CD4-positive, CD25-positive, alpha-beta regulatory T cell (primary cell): ENCODE results near the gene PDE3B. TPM values are rescaled to one million over a fixed set of nuclear protein-coding genes. Genes with fewer than 3 reads are reported as not detected.
A peak's percentile ranks its signal among the peaks of the same experiment; 100 is the strongest.
"Not testable (repeated sequence)": the region's sequence is repeated elsewhere in the genome, so short reads cannot be mapped to it uniquely, and the experiment has no call there.

Experiments
- ATAC-seq, 2 donors: fragments of 150-1000 bp; cut with Tn5 transposase; one replicate each; pipeline ENCODE4 v1.10.0; 2021; ENCODE audit warnings: low read depth in 2 of 2, moderate number of reproducible peaks in 2 of 2, moderate library complexity in 1 of 2
- DNase-seq, 3 donors: peaks; one replicate each; pipeline versions ENCODE4 v3.0.0 to v3.0.0-alpha.2; 2012 to 2022; ENCODE audit warnings: mixed read lengths in 1 of 3
- H3K27ac ChIP-seq: one replicate; pipeline ENCODE4 v1.7.0; 2013; ENCODE audit warnings: mild to moderate bottlenecking, low read length; ENCODE audit not compliant: insufficient read depth, poor library complexity, severe bottlenecking
- H3K27me3 ChIP-seq: one replicate; pipeline ENCODE4 v1.7.0; 2013; ENCODE audit warnings: low read length; ENCODE audit not compliant: control insufficient read depth, insufficient read depth
- H3K36me3 ChIP-seq: one replicate; pipeline ENCODE4 v1.7.0; 2013; ENCODE audit warnings: mild to moderate bottlenecking, low read length, moderate library complexity; ENCODE audit not compliant: control insufficient read depth, insufficient read depth
- H3K4me1 ChIP-seq: 2 replicates; pipeline ENCODE4 v1.7.0; 2013; ENCODE audit warnings: mild to moderate bottlenecking, low read length; ENCODE audit not compliant: insufficient read depth, control insufficient read depth, poor library complexity, severe bottlenecking
- H3K4me3 ChIP-seq: one replicate; pipeline ENCODE4 v1.7.0; 2013; ENCODE audit warnings: low read depth, mild to moderate bottlenecking, low read length, moderate library complexity
- H3K9me3 ChIP-seq, 2 experiments: 1 replicate in 1 of 2; 2 replicates in 1 of 2; pipeline ENCODE4 v1.7.0; 2013; ENCODE audit warnings: low read length in 2 of 2, mild to moderate bottlenecking in 1 of 2, moderate library complexity in 1 of 2; ENCODE audit not compliant: control insufficient read depth in 2 of 2
- H3K27ac Mint-ChIP-seq, 3 donors: one replicate each; pipeline ENCODE4 v1.8.0; 2020 to 2022; ENCODE audit warnings: mild to moderate bottlenecking in 3 of 3, mixed read lengths in 3 of 3, moderate library complexity in 2 of 3
- H3K27me3 Mint-ChIP-seq: one replicate; pipeline ENCODE4 v1.8.0; 2022; ENCODE audit warnings: mild to moderate bottlenecking, mixed read lengths
- H3K36me3 Mint-ChIP-seq: one replicate; pipeline ENCODE4 v1.8.0; 2020; ENCODE audit warnings: mixed read lengths
- H3K4me1 Mint-ChIP-seq, 4 donors: one replicate each; pipeline ENCODE4 v1.8.0; 2020 to 2022; ENCODE audit warnings: mixed read lengths in 4 of 4, mild to moderate bottlenecking in 1 of 4
- H3K4me3 Mint-ChIP-seq, 4 donors: one replicate each; pipeline ENCODE4 v1.8.0; 2020 to 2022; ENCODE audit warnings: mild to moderate bottlenecking in 4 of 4, mixed read lengths in 4 of 4, moderate library complexity in 3 of 4
- H3K9me3 Mint-ChIP-seq, 7 donors: one replicate each; pipeline ENCODE4 v1.8.0; 2020 to 2022; ENCODE audit warnings: mixed read lengths in 7 of 7, mild to moderate bottlenecking in 3 of 7, moderate library complexity in 2 of 7
- polyA plus RNA-seq, 4 donors: library from polyadenylated mRNA; unstranded; fragments of 300-500 nt; fragmentation: Illumina TruSeq; gene quantifications; one replicate each; pipeline ENCODE4 v1.2.3, GENCODE V29; 2021
- total RNA-seq: library from RNA; stranded (reverse); gene quantifications from one replicate; pipeline ENCODE4 v1.2.3, GENCODE V29; 2022

PDE3B gene
- total and polyA plus RNA-seq, 5 donors from 2014 or later, result 32.8 to 99.5 (median 61.7) TPM

DNA sequence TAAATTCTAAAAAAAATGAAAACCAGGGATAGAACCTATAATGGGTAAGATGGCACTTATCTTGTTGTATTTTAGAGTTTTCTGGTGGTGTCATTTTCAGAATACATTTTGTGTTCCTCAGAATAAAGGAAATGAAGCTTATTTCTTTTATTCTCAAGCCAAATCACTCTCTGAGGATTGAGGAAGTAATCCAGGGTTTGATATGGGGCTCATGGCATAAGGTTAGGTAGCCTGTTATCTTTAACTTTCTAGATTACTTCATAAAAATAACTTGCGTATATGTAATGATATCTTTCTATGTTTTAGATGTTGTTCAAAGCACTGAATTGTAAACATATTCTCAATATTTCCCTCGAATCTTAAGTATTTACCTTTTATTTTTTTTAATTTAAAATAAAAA lies 33.5 kb downstream of the PDE3B start:
- Mint-ChIP-seq H3K4me1 (peaks cover 41 to 85% (median 45%) of the 10 kb centered on the region in 4 donors), H3K36me3 (peaks cover 50% of the 10 kb centered on the region), H3K27me3 (no peaks in the 10 kb centered on the region), H3K27ac (no peak overlapping the region), H3K4me3 (no peak overlapping the region), H3K9me3 (peaks cover 0 to 11% (median 0%) of the 10 kb centered on the region in 7 donors)
- Histone ChIP-seq H3K4me1 (peaks cover 6% of the 10 kb centered on the region), H3K27me3 (no peaks in the 10 kb centered on the region), H3K9me3 (no peaks in the 10 kb centered on the region), H3K36me3 (peaks cover 29% of the 10 kb centered on the region), H3K27ac (no peak overlapping the region), H3K4me3 (no peak overlapping the region)
- DNase-seq (no peak), ATAC-seq (no peak)

DNA sequence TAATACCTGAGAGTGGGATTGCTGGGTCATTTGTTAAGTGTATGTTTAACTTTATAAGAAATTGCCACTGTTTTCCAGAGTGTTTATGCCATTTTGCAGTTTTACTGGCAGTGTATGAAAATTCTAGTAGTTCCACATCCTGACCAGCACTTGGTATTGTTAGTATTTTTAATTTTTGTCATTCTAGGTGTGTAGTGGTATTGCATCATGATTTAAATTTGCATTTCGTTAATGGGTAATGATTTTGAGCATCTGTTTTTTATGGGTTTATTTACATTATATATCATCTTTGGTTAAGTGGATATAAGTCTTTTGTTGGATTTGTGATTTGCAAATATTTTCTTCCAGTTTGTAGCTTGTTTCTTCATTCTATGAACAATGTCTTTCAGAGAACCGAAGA lies 34.7 kb downstream of the PDE3B start:
- H3K27me3 ChIP-seq, result no peaks in the 10 kb centered on the region
- Mint-ChIP-seq H3K36me3 (peaks cover 40% of the 10 kb centered on the region), H3K27me3 (no peaks in the 10 kb centered on the region), H3K9me3 (peaks cover 0 to 11% (median 0%) of the 10 kb centered on the region in 7 donors), H3K4me1 (peaks cover 40 to 84% (median 42%) of the 10 kb centered on the region in 4 donors), H3K4me3 (no peak overlapping the region), H3K27ac (peak overlapping the region; percentile 4 to 14 (median 13))
- peaks cover 6% of the 10 kb centered on the region for H3K4me1 ChIP-seq
- DNase-seq (no peak), ATAC-seq (no peak)
- no peaks in the 10 kb centered on the region for H3K9me3 ChIP-seq
- no peak overlapping the region for H3K27ac ChIP-seq
- peaks cover 28% of the 10 kb centered on the region for H3K36me3 ChIP-seq
- H3K4me3 ChIP-seq, result no peak overlapping the region

- H3K27ac Mint-ChIP-seq, result peak overlapping the region in 1 of 3 donors; percentile 34
- ATAC-seq (no peak), DNase-seq (no peak)
- peak overlapping the region in 2 of 4 donors; percentile 8 to 61 for H3K4me3 Mint-ChIP-seq
- peaks cover 40 to 85% (median 44%) of the 10 kb centered on the region in 4 donors for H3K4me1 Mint-ChIP-seq
- Histone ChIP-seq H3K27me3 (no peaks in the 10 kb centered on the region), H3K4me1 (peaks cover 6% of the 10 kb centered on the region), H3K36me3 (peaks cover 22% of the 10 kb centered on the region), H3K9me3 (no peaks in the 10 kb centered on the region), H3K27ac (no peak overlapping the region), H3K4me3 (no peak overlapping the region)
- peaks cover 0 to 11% (median 0%) of the 10 kb centered on the region in 7 donors for H3K9me3 Mint-ChIP-seq
- H3K36me3 Mint-ChIP-seq, result peaks cover 32% of the 10 kb centered on the region
- H3K27me3 Mint-ChIP-seq, result no peaks in the 10 kb centered on the region
Measured at GRCh38 chr11:14679662-14680061, 36.1 kb downstream of the PDE3B start.

DNA sequence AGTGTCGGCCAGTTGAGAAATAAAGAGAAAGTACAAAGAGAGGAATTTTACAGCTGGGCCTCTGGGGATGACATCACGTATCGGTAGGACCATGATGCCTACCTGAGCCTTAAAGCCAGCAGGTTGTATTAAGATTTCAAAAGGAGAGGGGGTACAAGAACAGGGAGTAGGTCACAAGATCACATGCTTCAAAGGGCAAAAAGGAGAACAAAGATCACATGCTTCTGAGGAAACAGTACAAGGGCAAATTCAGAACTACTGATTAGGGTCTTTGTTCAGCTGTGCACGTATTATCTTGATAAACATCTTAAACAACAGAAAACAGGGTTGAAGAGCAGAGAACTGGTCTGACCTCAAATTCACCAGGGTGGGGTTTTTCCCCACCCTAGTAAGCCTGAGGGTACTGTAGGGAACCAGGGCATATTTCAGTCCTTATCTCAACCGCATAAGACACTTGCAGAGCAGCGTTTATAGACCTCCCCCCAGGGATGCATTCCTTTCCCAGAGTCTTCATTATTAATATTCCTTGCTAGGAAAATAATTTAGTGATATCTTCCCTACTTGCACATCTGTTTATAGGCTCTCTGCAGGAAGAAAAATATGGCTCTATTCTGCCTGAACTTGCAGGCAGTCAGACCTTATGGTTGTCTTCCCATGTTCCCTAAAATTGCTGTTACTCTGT lies 40.8 kb downstream of the PDE3B start:
- not testable (repeated sequence) for H3K27me3 Mint-ChIP-seq, H3K27ac ChIP-seq, H3K9me3 Mint-ChIP-seq, ATAC-seq, H3K27me3 ChIP-seq, H3K9me3 ChIP-seq, H3K4me1 ChIP-seq, DNase-seq
- H3K4me3 ChIP-seq, result peak overlapping the region; percentile 14
- Mint-ChIP-seq H3K36me3 (peaks cover 17% of the 10 kb centered on the region), H3K4me3 (peak overlapping the region; percentile 64 to 76 (median 67)), H3K4me1 (peaks cover 42 to 83% (median 49%) of the 10 kb centered on the region in 4 donors), H3K27ac (peak overlapping the region; percentile 36 to 89 (median 45))
- H3K36me3 ChIP-seq, result peaks cover 14% of the 10 kb centered on the region

DNA sequence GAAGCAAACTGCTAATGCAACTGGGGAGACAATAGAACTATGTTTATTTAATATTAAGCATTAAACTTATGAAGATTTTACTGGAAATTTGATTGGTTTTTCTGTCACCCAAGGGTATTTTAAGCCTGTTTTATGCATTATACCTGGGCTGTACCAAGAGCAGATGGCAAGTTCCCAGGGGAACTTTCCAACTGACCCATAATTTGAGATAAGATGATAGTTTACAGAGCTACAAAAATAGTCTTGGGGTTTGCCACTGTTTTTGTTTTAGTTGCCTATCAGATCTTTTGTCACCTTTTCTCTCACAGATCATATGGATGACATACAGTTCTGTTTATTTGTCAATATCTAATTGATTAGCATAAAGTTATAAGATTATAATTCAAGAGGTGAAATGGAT lies 43.9 kb downstream of the PDE3B start:
- no peak for ATAC-seq
- H3K36me3 Mint-ChIP-seq, result peaks cover 19% of the 10 kb centered on the region
- H3K27ac Mint-ChIP-seq, result peak overlapping the region in 1 of 3 donors; percentile 47

GRCh38 chr11:14687943-14688627 lies 44.5 kb downstream of the PDE3B start:
- Histone ChIP-seq H3K36me3 (peaks cover 20% of the 10 kb centered on the region), H3K4me1 (peaks cover 3% of the 10 kb centered on the region), H3K9me3 (peaks cover 5 to 6% of the 10 kb centered on the region in 2 experiments), H3K27me3 (no peaks in the 10 kb centered on the region), H3K4me3 (no peak overlapping the region), H3K27ac (no peak overlapping the region)
- H3K36me3 Mint-ChIP-seq, result peaks cover 25% of the 10 kb centered on the region
- peaks cover 42 to 65% (median 46%) of the 10 kb centered on the region in 4 donors for H3K4me1 Mint-ChIP-seq
- H3K4me3 Mint-ChIP-seq, result peak overlapping the region in 1 of 4 donors; percentile 48
- peaks cover 0 to 6% (median 3%) of the 10 kb centered on the region in 7 donors for H3K9me3 Mint-ChIP-seq
- no peak for ATAC-seq
- H3K27ac Mint-ChIP-seq, result peak overlapping the region in 2 of 3 donors; percentile 18 to 47
- DNase-seq, result no peak
- no peaks in the 10 kb centered on the region for H3K27me3 Mint-ChIP-seq

More for the DNA sequence above, 43.9 kb downstream of the PDE3B start:
- H3K4me3 Mint-ChIP-seq, result no peak overlapping the region
- peak overlapping the region; percentile 10 for H3K4me3 ChIP-seq
- H3K9me3 Mint-ChIP-seq, result peaks cover 0 to 4% (median under 1%) of the 10 kb centered on the region in 7 donors
- DNase-seq, result no peak
- H3K4me1 ChIP-seq, result peaks cover 3% of the 10 kb centered on the region
- no peaks in the 10 kb centered on the region for H3K9me3 ChIP-seq
- no peak overlapping the region for H3K27ac ChIP-seq
- peaks cover 14% of the 10 kb centered on the region for H3K36me3 ChIP-seq
- peaks cover 42 to 70% (median 47%) of the 10 kb centered on the region in 4 donors for H3K4me1 Mint-ChIP-seq
- H3K27me3 Mint-ChIP-seq, result no peaks in the 10 kb centered on the region
- H3K27me3 ChIP-seq, result no peaks in the 10 kb centered on the region

GRCh38 chr11:14695656-14696055 lies 52.1 kb downstream of the PDE3B start:
- peaks cover 27% of the 10 kb centered on the region for H3K4me1 ChIP-seq
- H3K36me3 ChIP-seq, result peaks cover 35% of the 10 kb centered on the region
- H3K27me3 ChIP-seq, H3K4me3 ChIP-seq, H3K27me3 Mint-ChIP-seq, H3K27ac ChIP-seq, ATAC-seq, DNase-seq: not testable (repeated sequence)
- H3K4me1 Mint-ChIP-seq, result peaks cover 28 to 60% (median 39%) of the 10 kb centered on the region in 4 donors
- H3K4me3 Mint-ChIP-seq, result peak overlapping the region in 2 of 4 donors; percentile 15 to 16
- H3K9me3 Mint-ChIP-seq, result peaks cover 0 to 24% (median 7%) of the 10 kb centered on the region in 7 donors
- peaks cover 52% of the 10 kb centered on the region for H3K36me3 Mint-ChIP-seq
- H3K9me3 ChIP-seq, result peaks cover 12 to 19% of the 10 kb centered on the region in 2 experiments
- peak overlapping the region in 2 of 3 donors; percentile 40 to 44 for H3K27ac Mint-ChIP-seq
